CD14-positive monocyte (primary cell): ENCODE data around the gene UBXN7. TPM values are rescaled to one million over a fixed set of nuclear protein-coding genes. Genes with fewer than 3 reads are reported as not detected.
A peak's percentile ranks its signal among the peaks of the same experiment; 100 is the strongest.
"Not testable (repeated sequence)": the region's sequence is repeated elsewhere in the genome, so short reads cannot be mapped to it uniquely, and the experiment has no call there.

ENCODE experiments used
- DNase-seq, 3 donors: peaks; one replicate each; pipeline ENCODE4 v3.0.0-alpha.2; 2011 to 2022
- H2AFZ ChIP-seq: 2 replicates; pipeline ENCODE4 v1.6.0; 2012; ENCODE audit warnings: mild to moderate bottlenecking, low read depth, low read length, inconsistent platforms; ENCODE audit not compliant: insufficient read depth, poor library complexity, severe bottlenecking
- H3K27ac ChIP-seq, 2 donors: 1 replicate in 1 of 2; 2 replicates in 1 of 2; pipeline ENCODE4 v1.5.1; 2012 to 2013; ENCODE audit warnings: low read length in 2 of 2, control low read depth in 1 of 2, inconsistent platforms in 1 of 2, low read depth in 1 of 2, mild to moderate bottlenecking in 1 of 2
- H3K27me3 ChIP-seq, 2 donors: one replicate each; pipeline versions ENCODE4 v1.6.0 to v1.6.1; 2011 to 2013; ENCODE audit warnings: low read length in 2 of 2; ENCODE audit not compliant: control insufficient read depth in 2 of 2, insufficient read depth in 2 of 2
- H3K36me3 ChIP-seq, 2 donors: replicated peaks in 1 of 2; 1 replicate in 1 of 2; 2 replicates in 1 of 2; pipeline versions ENCODE4 v1.5.1 to v1.6.1; 2012 to 2013; ENCODE audit warnings: low read length in 2 of 2, control low read depth in 1 of 2, inconsistent platforms in 1 of 2, mild to moderate bottlenecking in 1 of 2; ENCODE audit not compliant: insufficient read depth in 2 of 2, control insufficient read depth in 1 of 2
- H3K4me1 ChIP-seq, 2 donors: 1 replicate in 1 of 2; 2 replicates in 1 of 2; pipeline versions ENCODE4 v1.5.1 to v1.6.1; 2012 to 2013; ENCODE audit warnings: low read length in 2 of 2, control low read depth in 1 of 2, inconsistent platforms in 1 of 2, mild to moderate bottlenecking in 1 of 2, moderate library complexity in 1 of 2; ENCODE audit not compliant: insufficient read depth in 2 of 2, control insufficient read depth in 1 of 2
- H3K4me2 ChIP-seq: replicated peaks from 2 replicates; pipeline ENCODE3; 2012; ENCODE audit warnings: low read length, moderate library complexity, mild to moderate bottlenecking; ENCODE audit not compliant: poor library complexity, severe bottlenecking; ENCODE audit errors: extremely low read depth
- H3K4me3 ChIP-seq, 3 experiments: fragments of 200-600 bp in 1 of 3; sonication (generic) in 1 of 3; replicated peaks in 1 of 3; 1 replicate in 2 of 3; 2 replicates in 1 of 3; pipeline ENCODE4 v1.5.1; 2011 to 2013; ENCODE audit warnings: low read length in 3 of 3, mild to moderate bottlenecking in 3 of 3, control low read depth in 2 of 3, low read depth in 2 of 3, inconsistent platforms in 1 of 3, moderate library complexity in 1 of 3
- H3K79me2 ChIP-seq: 2 replicates; pipeline ENCODE4 v1.6.0; 2012; ENCODE audit warnings: mild to moderate bottlenecking, control low read depth, inconsistent platforms, low read length, moderate library complexity; ENCODE audit not compliant: insufficient read depth
- H3K9ac ChIP-seq: 2 replicates; pipeline ENCODE4 v1.6.0; 2017; ENCODE audit warnings: low read length, mild to moderate bottlenecking; ENCODE audit not compliant: insufficient read depth, poor library complexity, severe bottlenecking
- H3K9me3 ChIP-seq, 2 donors: replicated peaks in 1 of 2; 1 replicate in 1 of 2; 2 replicates in 1 of 2; pipeline versions ENCODE4 v1.5.1 to v1.6.1; 2012 to 2013; ENCODE audit warnings: low read length in 2 of 2, control low read depth in 1 of 2; ENCODE audit not compliant: control insufficient read depth in 1 of 2, insufficient read depth in 1 of 2
- H4K20me1 ChIP-seq: 2 replicates; pipeline ENCODE4 v1.6.0; 2012; ENCODE audit warnings: mild to moderate bottlenecking, low read length, control low read depth, moderate library complexity; ENCODE audit not compliant: insufficient read depth
- H3K27ac Mint-ChIP-seq, 7 donors: one replicate each; pipeline ENCODE4 v1.8.0; 2020; ENCODE audit warnings: mild to moderate bottlenecking in 7 of 7, mixed read lengths in 7 of 7, moderate library complexity in 6 of 7, inconsistent platforms in 2 of 7
- H3K27me3 Mint-ChIP-seq, 3 donors: one replicate each; pipeline ENCODE4 v1.8.0; 2021 to 2022; ENCODE audit warnings: low read depth in 3 of 3, mild to moderate bottlenecking in 3 of 3, mixed read lengths in 3 of 3, moderate library complexity in 3 of 3, inconsistent platforms in 1 of 3
- H3K36me3 Mint-ChIP-seq, 2 donors: one replicate each; pipeline ENCODE4 v1.8.0; 2020; ENCODE audit warnings: mixed read lengths in 2 of 2, inconsistent platforms in 1 of 2, mild to moderate bottlenecking in 1 of 2
- H3K4me1 Mint-ChIP-seq: one replicate; pipeline ENCODE4 v1.8.0; 2020; ENCODE audit warnings: mild to moderate bottlenecking, mixed read lengths
- H3K4me3 Mint-ChIP-seq, 2 donors: one replicate each; pipeline ENCODE4 v1.8.0; 2020; ENCODE audit warnings: mild to moderate bottlenecking in 2 of 2, mixed read lengths in 2 of 2, moderate library complexity in 1 of 2
- H3K9me3 Mint-ChIP-seq, 7 donors: one replicate each; pipeline ENCODE4 v1.8.0; 2020 to 2022; ENCODE audit warnings: mixed read lengths in 7 of 7, mild to moderate bottlenecking in 6 of 7, moderate library complexity in 6 of 7, inconsistent platforms in 2 of 7
- CTCF ChIP-seq: fragments of 200-600 bp; IDR thresholded peaks from one replicate; pipeline ENCODE4 v1.8.0; 2022; ENCODE audit warnings: antibody characterized with exemption, mild to moderate bottlenecking
- WGBS: methylation state at CpG from one replicate; pipeline ENCODE4 v1.1.5; 2013; ENCODE audit warnings: missing lambda C conversion rate; ENCODE audit not compliant: insufficient coverage; 5-methylcytosine and 5-hydroxymethylcytosine counted together
- intact Hi-C, 2 donors: fragments of 100-400 bp; cut with micrococcal nuclease; formaldehyde crosslinking; loops; one replicate each; pipeline versions ENCODE4 v1.15.0 to v1.15.1; 2023
- polyA plus RNA-seq, 3 donors: library from polyadenylated mRNA; depleted of rRNA in 1 of 3; unstranded in 2 of 3; stranded (reverse) in 1 of 3; fragments of 300-500 nt in 2 of 3; fragments of >200 nt in 1 of 3; fragmentation: Illumina TruSeq in 2 of 3; gene quantifications; 1 replicate in 2 of 3; 2 replicates in 1 of 3; pipeline ENCODE4 v1.2.3, GENCODE V29; 2012 to 2021

The UBXN7 gene
- polyA plus RNA-seq, 3 donors: 10.5 to 15.8 (median 13.6) TPM

GRCh38 chr3:196463804-196464203, 31.6 kb upstream of the UBXN7 start:
- Histone ChIP-seq H3K4me2 (no peak overlapping the region), H3K27ac (no peak overlapping the region), H3K79me2 (no peaks in the 10 kb centered on the region), H3K9ac (no peak overlapping the region), H4K20me1 (peaks cover under 1% of the 10 kb centered on the region), H3K36me3 (peaks cover 5 to 11% of the 10 kb centered on the region in 2 donors), H3K4me3 (no peak overlapping the region), H3K4me1 (no peaks in the 10 kb centered on the region), H3K27me3 (no peaks in the 10 kb centered on the region), H3K9me3 (no peaks in the 10 kb centered on the region), H2AFZ (no peak overlapping the region)
- Mint-ChIP-seq H3K4me1 (no peaks in the 10 kb centered on the region), H3K36me3 (peaks cover 11 to 41% of the 10 kb centered on the region in 2 donors), H3K27ac (peak overlapping the region in 1 of 7 donors; percentile 2), H3K4me3 (no peak overlapping the region), H3K27me3 (peaks cover 0 to 1% (median 0%) of the 10 kb centered on the region in 3 donors), H3K9me3 (peaks cover 0 to 2% (median 0%) of the 10 kb centered on the region in 7 donors)
- no peak for DNase-seq
- TF ChIP-seq CTCF: no peak
- WGBS: 100% methylated on average over 2 of the region's 3 CpGs
- intact Hi-C loops: no loop called here

- no CpG with 5 or more reads among the region's 2 CpGs for WGBS
These were observed 31.2 kb upstream of the UBXN7 start for GRCh38 chr3:196463478-196463756.

GRCh38 chr3:196462680-196463477, 30.7 kb upstream of the UBXN7 start:
- H3K36me3 ChIP-seq, H3K27ac ChIP-seq, H3K27ac Mint-ChIP-seq, H3K27me3 ChIP-seq, H3K4me1 Mint-ChIP-seq, H3K4me2 ChIP-seq, H3K79me2 ChIP-seq, H3K4me3 ChIP-seq, H4K20me1 ChIP-seq, H3K4me1 ChIP-seq, DNase-seq, H3K9me3 Mint-ChIP-seq, H3K4me3 Mint-ChIP-seq, intact Hi-C loops, H3K9ac ChIP-seq, H3K27me3 Mint-ChIP-seq, H2AFZ ChIP-seq, H3K9me3 ChIP-seq: not testable (repeated sequence)
- H3K36me3 Mint-ChIP-seq: peaks cover 9 to 32% of the 10 kb centered on the region in 2 donors
- 91% methylated on average over 1 of the region's 1 CpG for WGBS

More at GRCh38 chr3:196463478-196463756, 31.2 kb upstream of the UBXN7 start:
- H3K27me3 ChIP-seq: no peaks in the 10 kb centered on the region
- H3K79me2 ChIP-seq: no peaks in the 10 kb centered on the region
- H2AFZ ChIP-seq: no peak overlapping the region
- intact Hi-C loops: no loop called here
- TF ChIP-seq CTCF: no peak
- peaks cover under 1 to 7% of the 10 kb centered on the region in 2 donors for H3K36me3 ChIP-seq
- Mint-ChIP-seq H3K9me3 (peaks cover 0 to 2% (median 0%) of the 10 kb centered on the region in 7 donors), H3K27ac (no peak overlapping the region), H3K4me3 (no peak overlapping the region), H3K36me3 (peaks cover 10 to 37% of the 10 kb centered on the region in 2 donors), H3K4me1 (no peaks in the 10 kb centered on the region), H3K27me3 (peaks cover 0 to 1% (median 0%) of the 10 kb centered on the region in 3 donors)
- H3K4me2 ChIP-seq: no peak overlapping the region
- no peaks in the 10 kb centered on the region for H3K4me1 ChIP-seq
- H3K27ac ChIP-seq: no peak overlapping the region
- no peaks in the 10 kb centered on the region for H3K9me3 ChIP-seq
- no peak for DNase-seq
- H3K4me3 ChIP-seq: no peak overlapping the region
- H4K20me1 ChIP-seq: no peaks in the 10 kb centered on the region
- H3K9ac ChIP-seq: no peak overlapping the region
